Neuron (in vitro differentiated cells): Measurements from ENCODE around the gene EIF4B.

ENCODE experiments used
- H2AFZ ChIP-seq: one replicate; pipeline ENCODE4 v1.6.1; 2013; ENCODE audit warnings: low read depth, mild to moderate bottlenecking, inconsistent platforms, low read length, moderate library complexity
- H3K27me3 ChIP-seq: one replicate; pipeline ENCODE4 v1.6.1; 2013; ENCODE audit warnings: low read length; ENCODE audit not compliant: insufficient read depth
- H3K36me3 ChIP-seq: one replicate; pipeline ENCODE4 v1.6.1; 2013; ENCODE audit warnings: low read length; ENCODE audit not compliant: insufficient read depth
- H3K4me1 ChIP-seq: one replicate; pipeline ENCODE4 v1.6.1; 2013; ENCODE audit warnings: low read length; ENCODE audit not compliant: insufficient read depth
- H3K4me3 ChIP-seq: 2 replicates; pipeline ENCODE4 v1.5.1; 2013; ENCODE audit warnings: mild to moderate bottlenecking, low read length, moderate library complexity
- H3K9me3 ChIP-seq: one replicate; pipeline ENCODE4 v1.6.1; 2013; ENCODE audit warnings: low read length

The EIF4B gene

DNA sequence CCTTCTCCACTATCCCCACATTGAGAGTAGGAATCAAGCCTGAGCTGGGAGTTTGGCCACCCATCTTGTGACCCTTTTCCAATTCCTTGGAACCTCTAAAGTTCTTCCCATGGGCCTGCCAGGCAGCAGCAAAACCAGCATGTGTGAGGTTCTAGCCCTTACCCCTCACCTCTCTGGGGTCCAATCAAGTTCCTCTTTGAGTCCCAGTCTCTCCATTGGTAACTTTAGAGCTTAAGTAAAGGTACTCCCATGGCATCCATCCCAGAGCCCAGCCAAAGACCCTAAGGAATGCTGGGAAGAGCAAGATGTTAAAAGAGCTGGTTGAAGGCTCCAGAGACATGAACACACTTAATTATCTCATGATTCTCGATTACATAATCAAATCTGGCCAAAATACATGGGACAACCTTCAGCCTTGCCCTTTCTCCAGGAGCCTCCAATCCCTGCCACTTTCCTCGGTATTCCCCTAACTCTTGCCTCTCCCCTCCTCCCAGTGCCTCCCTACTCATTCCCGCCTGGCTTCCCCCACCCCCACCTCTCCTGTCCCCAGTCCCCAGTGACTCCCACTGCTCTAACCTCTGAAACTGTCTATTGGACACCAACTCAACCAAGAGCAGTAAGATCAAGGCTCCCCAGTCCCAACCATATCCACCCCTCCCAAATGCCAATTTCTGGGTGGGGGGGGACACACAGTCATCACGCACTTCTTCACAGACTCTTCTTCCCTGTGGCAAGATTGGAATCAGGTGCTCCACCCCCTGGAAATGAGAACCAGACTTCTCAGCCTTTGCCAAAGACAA, 38.8 kb downstream of the EIF4B start:
- H3K4me3 ChIP-seq, result no peak overlapping the region
- no peak overlapping the region for H2AFZ ChIP-seq
- peaks cover 34% of the 10 kb centered on the region for H3K4me1 ChIP-seq
- H3K9me3 ChIP-seq, result no peaks in the 10 kb centered on the region
- no peaks in the 10 kb centered on the region for H3K27me3 ChIP-seq
- peaks cover 9% of the 10 kb centered on the region for H3K36me3 ChIP-seq

DNA sequence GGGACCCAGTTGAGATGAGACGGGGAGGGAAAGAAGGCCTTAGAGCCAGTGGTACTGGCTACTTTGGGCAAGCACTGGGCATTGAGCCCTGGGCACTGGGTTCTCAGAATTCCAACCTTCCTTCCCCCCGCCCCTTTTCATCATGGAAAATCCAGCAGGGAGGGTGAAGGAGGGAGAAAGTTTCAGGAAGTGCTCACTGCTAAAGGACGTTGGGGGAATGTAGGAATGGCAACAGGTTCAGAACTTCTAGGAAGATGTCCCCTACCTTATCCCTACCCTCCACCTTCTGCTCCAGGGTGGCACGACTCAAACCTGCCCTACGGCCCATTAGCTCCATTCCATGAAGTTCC, 39.4 kb downstream of the EIF4B start:
- no peaks in the 10 kb centered on the region for H3K9me3 ChIP-seq
- no peaks in the 10 kb centered on the region for H3K27me3 ChIP-seq
- peaks cover 9% of the 10 kb centered on the region for H3K36me3 ChIP-seq
- no peak overlapping the region for H2AFZ ChIP-seq
- H3K4me1 ChIP-seq, result peaks cover 40% of the 10 kb centered on the region
- H3K4me3 ChIP-seq, result peak overlapping the region; percentile 66

DNA sequence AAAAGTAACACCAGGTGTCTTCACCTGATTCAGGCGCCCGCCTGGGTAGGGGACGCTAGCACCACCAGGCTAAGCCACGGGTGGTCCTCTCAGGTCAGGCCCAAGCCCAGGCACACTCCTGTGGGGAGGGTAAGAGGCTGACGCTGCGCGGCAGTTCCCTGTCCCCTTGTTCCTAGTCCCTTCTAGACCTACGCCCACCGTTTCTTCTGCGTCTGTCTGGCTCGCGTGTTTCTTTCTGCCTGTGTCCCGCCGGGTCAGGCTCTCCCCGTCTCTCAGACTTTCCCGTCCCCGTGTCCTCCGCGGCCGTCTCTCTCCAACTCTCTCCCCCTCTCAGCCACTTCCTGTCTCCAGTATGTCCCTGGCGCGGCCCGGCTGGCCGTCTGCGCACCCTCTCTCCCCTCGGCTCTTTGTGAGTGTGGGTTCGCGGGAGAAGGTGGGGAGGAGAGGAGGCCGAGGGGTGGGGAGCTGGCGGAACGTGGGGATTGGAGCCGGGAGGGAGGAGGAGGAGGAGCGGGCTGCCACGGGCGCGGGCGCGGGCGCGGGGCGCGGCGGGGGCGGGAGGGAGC, 40.5 kb downstream of the EIF4B start:
- no peaks in the 10 kb centered on the region for H3K9me3 ChIP-seq
- peaks cover 4% of the 10 kb centered on the region for H3K36me3 ChIP-seq
- no peaks in the 10 kb centered on the region for H3K27me3 ChIP-seq
- H3K4me3 ChIP-seq, result peak overlapping the region; percentile 66
- peaks cover 50% of the 10 kb centered on the region for H3K4me1 ChIP-seq
- peak overlapping the region; percentile 62 for H2AFZ ChIP-seq

GRCh38 chr12:53047221-53048032, 41.2 kb downstream of the EIF4B start:
- Histone ChIP-seq H3K9me3 (no peaks in the 10 kb centered on the region), H3K4me1 (peaks cover 53% of the 10 kb centered on the region), H3K36me3 (peaks cover 4% of the 10 kb centered on the region), H3K27me3 (no peaks in the 10 kb centered on the region), H2AFZ (peak overlapping the region; percentile 69), H3K4me3 (peak overlapping the region; percentile 66)

GRCh38 chr12:53048033-53048779, 42.0 kb downstream of the EIF4B start:
- Histone ChIP-seq H2AFZ (no peak overlapping the region), H3K36me3 (no peaks in the 10 kb centered on the region), H3K4me3 (peak overlapping the region; percentile 39), H3K9me3 (no peaks in the 10 kb centered on the region), H3K27me3 (no peaks in the 10 kb centered on the region), H3K4me1 (peaks cover 53% of the 10 kb centered on the region)

DNA sequence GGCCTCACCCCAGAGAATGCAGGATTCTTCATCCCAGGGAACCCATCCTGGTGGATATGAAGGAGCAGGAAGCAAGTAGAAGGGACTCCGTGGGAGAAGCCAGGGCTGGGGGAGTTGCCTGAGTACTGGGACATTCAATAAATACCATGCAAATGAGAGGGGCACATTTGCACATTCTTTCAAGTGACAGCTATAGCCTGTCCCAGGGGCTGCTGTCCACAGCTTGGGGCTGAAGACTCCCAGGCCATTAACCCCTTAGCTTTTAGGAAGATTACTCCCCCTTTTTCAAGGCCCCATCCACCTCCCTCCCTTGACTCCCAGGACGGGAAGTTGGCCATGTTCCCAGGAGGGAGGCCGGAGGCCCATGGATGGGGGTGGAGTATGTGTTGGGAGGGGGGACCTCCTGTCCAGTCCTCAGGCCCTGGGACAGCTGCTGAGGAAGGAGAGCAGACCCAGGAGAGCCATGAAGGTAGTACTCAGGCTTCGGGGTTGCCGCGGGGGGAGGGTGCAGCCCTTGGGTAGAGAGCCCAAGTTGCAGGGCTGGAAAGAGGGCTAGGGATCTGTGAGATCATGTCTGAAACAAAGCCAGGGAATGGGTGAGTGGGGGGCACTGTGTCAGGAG, 42.6 kb downstream of the EIF4B start:
- H3K4me3 ChIP-seq, result peak overlapping the region; percentile 34
- no peak overlapping the region for H2AFZ ChIP-seq
- no peaks in the 10 kb centered on the region for H3K27me3 ChIP-seq
- peaks cover 53% of the 10 kb centered on the region for H3K4me1 ChIP-seq
- H3K9me3 ChIP-seq, result no peaks in the 10 kb centered on the region
- H3K36me3 ChIP-seq, result no peaks in the 10 kb centered on the region

GRCh38 chr12:53049571-53050318, 43.5 kb downstream of the EIF4B start, which contains the start of gene TNS2:
Gene TNS2 (plus strand): TSS chr12:53050065. CDS start chr12:53050186, 121 bp downstream.
- no peaks in the 10 kb centered on the region for H3K9me3 ChIP-seq
- H3K36me3 ChIP-seq, result no peaks in the 10 kb centered on the region
- no peaks in the 10 kb centered on the region for H3K27me3 ChIP-seq
- H2AFZ ChIP-seq, result no peak within 1 kb of the TSS
- H3K4me1 ChIP-seq, result peaks cover 53% of the 10 kb centered on the region
- peak within 1 kb of the TSS; percentile 34 for H3K4me3 ChIP-seq

- Histone ChIP-seq H3K4me3 (peak overlapping the region; percentile 34), H3K9me3 (no peaks in the 10 kb centered on the region), H2AFZ (no peak overlapping the region), H3K4me1 (peaks cover 52% of the 10 kb centered on the region), H3K27me3 (no peaks in the 10 kb centered on the region), H3K36me3 (no peaks in the 10 kb centered on the region)
These were observed 44.3 kb downstream of the EIF4B start for GRCh38 chr12:53050426-53051057.

GRCh38 chr12:53051058-53051880, 45.0 kb downstream of the EIF4B start:
- Histone ChIP-seq H3K4me3 (no peak overlapping the region), H3K36me3 (no peaks in the 10 kb centered on the region), H3K9me3 (no peaks in the 10 kb centered on the region), H2AFZ (no peak overlapping the region), H3K4me1 (peaks cover 48% of the 10 kb centered on the region), H3K27me3 (no peaks in the 10 kb centered on the region)

DNA sequence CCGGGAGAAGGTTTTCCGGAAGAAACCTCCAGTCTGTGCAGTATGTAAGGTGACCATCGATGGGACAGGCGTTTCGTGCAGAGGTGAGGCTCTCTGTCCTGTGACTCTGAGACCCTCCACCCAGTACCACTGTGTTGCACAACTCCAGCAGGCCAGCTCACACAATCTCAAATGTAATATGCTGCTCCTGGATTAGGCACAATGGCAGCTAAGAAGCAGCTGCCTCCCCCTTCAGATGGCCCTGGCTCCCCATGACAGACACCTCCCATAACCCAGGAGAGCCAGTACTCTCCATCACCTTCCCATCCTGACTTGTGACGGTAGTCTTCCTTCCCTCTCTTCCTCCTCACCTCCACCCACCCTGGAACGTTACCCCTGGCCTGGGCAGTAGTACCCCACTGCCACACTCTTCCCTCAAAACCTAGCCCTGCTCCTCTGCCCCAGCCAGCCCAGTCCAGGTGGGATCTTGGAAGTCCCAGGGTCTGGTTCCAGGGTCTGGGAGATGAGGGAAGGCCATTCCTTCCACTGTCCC, 45.7 kb downstream of the EIF4B start:
- H3K4me3 ChIP-seq, result no peak overlapping the region
- no peak overlapping the region for H2AFZ ChIP-seq
- peaks cover 45% of the 10 kb centered on the region for H3K4me1 ChIP-seq
- H3K27me3 ChIP-seq, result no peaks in the 10 kb centered on the region
- no peaks in the 10 kb centered on the region for H3K36me3 ChIP-seq
- H3K9me3 ChIP-seq, result no peaks in the 10 kb centered on the region
